Measurements from ENCODE around the gene OSBP2.

Gene OSBP2

DNA sequence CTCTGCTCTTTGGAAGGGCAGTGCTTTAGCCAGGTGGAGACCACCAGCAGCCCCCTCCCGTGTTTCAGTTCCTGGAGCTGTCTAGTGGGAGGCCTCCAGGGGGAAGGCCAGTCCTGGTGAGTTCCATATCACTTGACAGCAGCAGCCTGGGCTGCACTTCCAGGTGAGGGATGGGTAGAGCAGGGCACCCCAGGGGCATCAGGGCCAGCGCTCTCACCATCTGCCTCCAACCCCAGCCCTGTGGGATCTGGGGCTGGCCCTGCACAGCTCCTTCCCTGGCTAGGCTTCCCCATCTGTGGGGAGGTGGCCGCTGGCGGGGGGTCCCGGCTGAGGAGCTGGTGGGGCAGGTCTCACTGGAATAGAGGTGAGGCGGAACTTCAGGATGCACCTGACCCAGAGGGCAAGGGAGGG is 213.4 kb downstream of the OSBP2 start:
- TF ChIP-seq, protein P1, sequence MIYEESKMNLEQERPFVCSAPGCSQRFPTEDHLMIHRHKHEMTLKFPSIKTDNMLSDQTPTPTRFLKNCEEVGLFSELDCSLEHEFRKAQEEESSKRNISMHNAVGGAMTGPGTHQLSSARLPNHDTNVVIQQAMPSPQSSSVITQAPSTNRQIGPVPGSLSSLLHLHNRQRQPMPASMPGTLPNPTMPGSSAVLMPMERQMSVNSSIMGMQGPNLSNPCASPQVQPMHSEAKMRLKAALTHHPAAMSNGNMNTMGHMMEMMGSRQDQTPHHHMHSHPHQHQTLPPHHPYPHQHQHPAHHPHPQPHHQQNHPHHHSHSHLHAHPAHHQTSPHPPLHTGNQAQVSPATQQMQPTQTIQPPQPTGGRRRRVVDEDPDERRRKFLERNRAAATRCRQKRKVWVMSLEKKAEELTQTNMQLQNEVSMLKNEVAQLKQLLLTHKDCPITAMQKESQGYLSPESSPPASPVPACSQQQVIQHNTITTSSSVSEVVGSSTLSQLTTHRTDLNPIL (CRISPR knock-in tag; IDR thresholded peaks at IDR 0.05; ENCODE audit: low read depth), result no peak
- TF ChIP-seq PPARA (CRISPR knock-in tag; IDR thresholded peaks at IDR 0.05; ENCODE audit: borderline replicate concordance) (no peak), ZC3H10 (CRISPR knock-in tag; IDR thresholded peaks at IDR 0.05) (no peak), ARNTL (CRISPR knock-in tag; IDR thresholded peaks at IDR 0.05; ENCODE audit: borderline replicate concordance, low read depth) (no peak), ZFP30 (CRISPR knock-in tag; IDR thresholded peaks at IDR 0.05) (no peak), ZNF565 (CRISPR knock-in tag; conservative IDR thresholded peaks at IDR 0.05; ENCODE audit: low read depth) (no peak)
- no peak for ATAC-seq

GRCh38 chr22:30909306-30909705 is 214.6 kb downstream of the OSBP2 start:
- no peak for ATAC-seq
- TF ChIP-seq TCF4 (CRISPR knock-in tag; IDR thresholded peaks at IDR 0.05; ENCODE audit: borderline replicate concordance), result no peak
- TF ChIP-seq CSDC2 (CRISPR knock-in tag; IDR thresholded peaks at IDR 0.05), result no peak
- TF ChIP-seq, protein P2, sequence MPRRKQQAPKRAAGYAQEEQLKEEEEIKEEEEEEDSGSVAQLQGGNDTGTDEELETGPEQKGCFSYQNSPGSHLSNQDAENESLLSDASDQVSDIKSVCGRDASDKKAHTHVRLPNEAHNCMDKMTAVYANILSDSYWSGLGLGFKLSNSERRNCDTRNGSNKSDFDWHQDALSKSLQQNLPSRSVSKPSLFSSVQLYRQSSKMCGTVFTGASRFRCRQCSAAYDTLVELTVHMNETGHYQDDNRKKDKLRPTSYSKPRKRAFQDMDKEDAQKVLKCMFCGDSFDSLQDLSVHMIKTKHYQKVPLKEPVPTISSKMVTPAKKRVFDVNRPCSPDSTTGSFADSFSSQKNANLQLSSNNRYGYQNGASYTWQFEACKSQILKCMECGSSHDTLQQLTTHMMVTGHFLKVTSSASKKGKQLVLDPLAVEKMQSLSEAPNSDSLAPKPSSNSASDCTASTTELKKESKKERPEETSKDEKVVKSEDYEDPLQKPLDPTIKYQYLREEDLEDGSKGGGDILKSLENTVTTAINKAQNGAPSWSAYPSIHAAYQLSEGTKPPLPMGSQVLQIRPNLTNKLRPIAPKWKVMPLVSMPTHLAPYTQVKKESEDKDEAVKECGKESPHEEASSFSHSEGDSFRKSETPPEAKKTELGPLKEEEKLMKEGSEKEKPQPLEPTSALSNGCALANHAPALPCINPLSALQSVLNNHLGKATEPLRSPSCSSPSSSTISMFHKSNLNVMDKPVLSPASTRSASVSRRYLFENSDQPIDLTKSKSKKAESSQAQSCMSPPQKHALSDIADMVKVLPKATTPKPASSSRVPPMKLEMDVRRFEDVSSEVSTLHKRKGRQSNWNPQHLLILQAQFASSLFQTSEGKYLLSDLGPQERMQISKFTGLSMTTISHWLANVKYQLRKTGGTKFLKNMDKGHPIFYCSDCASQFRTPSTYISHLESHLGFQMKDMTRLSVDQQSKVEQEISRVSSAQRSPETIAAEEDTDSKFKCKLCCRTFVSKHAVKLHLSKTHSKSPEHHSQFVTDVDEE (CRISPR knock-in tag; IDR thresholded peaks at IDR 0.05), result no peak
- TF ChIP-seq RARB (CRISPR knock-in tag; IDR thresholded peaks at IDR 0.05), result no peak
- TF ChIP-seq ZNF8 (CRISPR knock-in tag; IDR thresholded peaks at IDR 0.05), result no peak
- TF ChIP-seq GLIS3 (CRISPR knock-in tag; IDR thresholded peaks at IDR 0.05), result no peak
- TF ChIP-seq ZNF565 (CRISPR knock-in tag; conservative IDR thresholded peaks at IDR 0.05; ENCODE audit: low read depth), result no peak
- no peak for TF ChIP-seq PPARA (CRISPR knock-in tag; IDR thresholded peaks at IDR 0.05; ENCODE audit: borderline replicate concordance)
- no peak for TF ChIP-seq OSR1 (CRISPR knock-in tag; IDR thresholded peaks at IDR 0.05)
- TF ChIP-seq, protein P1 (CRISPR knock-in tag; IDR thresholded peaks at IDR 0.05; ENCODE audit: low read depth), result no peak

- ATAC-seq, result no peak
- TF ChIP-seq ARNTL (CRISPR knock-in tag; IDR thresholded peaks at IDR 0.05; ENCODE audit: borderline replicate concordance, low read depth) (no peak), CSDC2 (CRISPR knock-in tag; IDR thresholded peaks at IDR 0.05) (no peak), PATZ1 (CRISPR knock-in tag; IDR thresholded peaks at IDR 0.05; ENCODE audit: borderline replicate concordance) (no peak), POU6F1 (CRISPR knock-in tag; IDR thresholded peaks at IDR 0.05; ENCODE audit: borderline replicate concordance, low read depth) (no peak), TOX (CRISPR knock-in tag; IDR thresholded peaks at IDR 0.05; ENCODE audit: borderline replicate concordance) (no peak), GLIS3 (CRISPR knock-in tag; IDR thresholded peaks at IDR 0.05) (no peak), ZC3H10 (CRISPR knock-in tag; IDR thresholded peaks at IDR 0.05) (no peak), RARB (CRISPR knock-in tag; IDR thresholded peaks at IDR 0.05) (no peak), ZFP3 (CRISPR knock-in tag; IDR thresholded peaks at IDR 0.05) (no peak), TCF4 (CRISPR knock-in tag; IDR thresholded peaks at IDR 0.05; ENCODE audit: borderline replicate concordance) (no peak), ESRRG (CRISPR knock-in tag; IDR thresholded peaks at IDR 0.05) (no peak), CSRNP3 (CRISPR knock-in tag; IDR thresholded peaks at IDR 0.05) (no peak), ZNF70 (CRISPR knock-in tag; IDR thresholded peaks at IDR 0.05) (no peak), ZFP30 (CRISPR knock-in tag; IDR thresholded peaks at IDR 0.05) (no peak), BACH2 (CRISPR knock-in tag; IDR thresholded peaks at IDR 0.05; ENCODE audit: borderline replicate concordance) (no peak), ZNF8 (CRISPR knock-in tag; IDR thresholded peaks at IDR 0.05) (no peak), OSR1 (CRISPR knock-in tag; IDR thresholded peaks at IDR 0.05) (no peak), ZNF565 (CRISPR knock-in tag; conservative IDR thresholded peaks at IDR 0.05; ENCODE audit: low read depth) (no peak)
- TF ChIP-seq, protein P1 (CRISPR knock-in tag; IDR thresholded peaks at IDR 0.05; ENCODE audit: low read depth), result no peak
- TF ChIP-seq, protein P2 (CRISPR knock-in tag; IDR thresholded peaks at IDR 0.05), result no peak
These were observed 215.7 kb downstream of the OSBP2 start for GRCh38 chr22:30910358-30910757.

All from SK-N-SH treated with all-trans-retinoic acid at 6 μM for 48 hours (cell line).